HCT116 (cell line): ENCODE results near the gene DPP10.

ENCODE experiments used
- CEBPB ChIP-seq: IDR thresholded peaks from 2 replicates; pipeline ENCODE4 v1.6.1; 2012; ENCODE audit warnings: low read depth
- CTCF ChIP-seq, 3 experiments: fragments of 200-600 bp in 1 of 3; sonication (generic) in 1 of 3; IDR thresholded peaks in 2 of 3; conservative IDR thresholded peaks in 1 of 3; 2 replicates each; pipeline ENCODE4 v1.5.1; 2012 to 2017; ENCODE audit warnings: low read depth in 2 of 3, low read length in 2 of 3, antibody characterized with exemption in 1 of 3, borderline replicate concordance in 1 of 3, control low read depth in 1 of 3, mild to moderate bottlenecking in 1 of 3, mixed read lengths in 1 of 3, mixed run types in 1 of 3, moderate library complexity in 1 of 3; ENCODE audit not compliant: insufficient read depth in 1 of 3
- ELF1 ChIP-seq: IDR thresholded peaks from 2 replicates; pipeline ENCODE4 v1.6.1; 2012; ENCODE audit warnings: low read depth, borderline replicate concordance
- EZH2 ChIP-seq: fragments of 200-600 bp; sonication (generic); IDR thresholded peaks from 2 replicates; pipeline ENCODE4 v1.6.1; 2017; ENCODE audit warnings: antibody characterized with exemption, mixed run types
- EZH2phosphoT487 ChIP-seq: fragments of 200-600 bp; IDR thresholded peaks from 2 replicates; pipeline ENCODE4 v1.6.1; 2018; ENCODE audit warnings: antibody characterized with exemption, borderline replicate concordance
- MAX ChIP-seq: IDR thresholded peaks from 2 replicates; pipeline ENCODE4 v1.6.1; 2012
- POLR2A ChIP-seq: IDR thresholded peaks from 2 replicates; pipeline ENCODE4 v1.7.0; 2011; ENCODE audit warnings: borderline replicate concordance; ENCODE audit not compliant: insufficient read depth, insufficient read length; ENCODE audit errors: extremely low read depth
- POLR2AphosphoS5 ChIP-seq: IDR thresholded peaks from 2 replicates; pipeline ENCODE4 v1.6.1; 2011; ENCODE audit warnings: mild to moderate bottlenecking, low read depth, low read length, moderate library complexity
- RAD21 ChIP-seq: IDR thresholded peaks from 2 replicates; pipeline ENCODE4 v1.6.1; 2012; ENCODE audit warnings: low read depth, mild to moderate bottlenecking
- REST ChIP-seq: IDR thresholded peaks from 2 replicates; pipeline ENCODE4 v1.6.1; 2012; ENCODE audit warnings: low read depth
- SIN3A ChIP-seq: IDR thresholded peaks from 2 replicates; pipeline ENCODE4 v1.6.1; 2012; ENCODE audit warnings: low read depth
- YY1 ChIP-seq: IDR thresholded peaks from 2 replicates; pipeline ENCODE4 v1.6.1; 2011; ENCODE audit warnings: low read length, low read depth, moderate library complexity, mild to moderate bottlenecking; ENCODE audit not compliant: insufficient replicate concordance; ENCODE audit errors: extremely low read depth
- ZBTB33 ChIP-seq: IDR thresholded peaks from 2 replicates; pipeline ENCODE4 v1.6.1; 2011; ENCODE audit warnings: mild to moderate bottlenecking, low read length, moderate library complexity; ENCODE audit not compliant: insufficient replicate concordance; ENCODE audit errors: extremely low read depth
- ZNF274 ChIP-seq: fragments of 200-500 bp; sonication (Bioruptor generic); IDR thresholded peaks from 2 replicates; pipeline ENCODE4 v1.6.1; 2014; ENCODE audit warnings: mild to moderate bottlenecking, low read depth, low read length, inconsistent platforms

GRCh38 chr2:115481842-115482241 is 1039.4 kb downstream of the DPP10 start:
- TF ChIP-seq CTCF (IDR thresholded peaks at IDR 0.05 in 2 of 3, conservative IDR thresholded peaks at IDR 0.05 in 1 of 3; ENCODE audit: borderline replicate concordance in 1 of 3, insufficient read depth in 1 of 3, low read depth in 2 of 3, low read length in 2 of 3) (no peak), ZBTB33 (no peak), POLR2A (no peak), RAD21 (no peak), POLR2AphosphoS5 (no peak), SIN3A (no peak), CEBPB (no peak), ZNF274 (no peak), EZH2 (no peak), MAX (no peak), YY1 (no peak), ELF1 (no peak), REST (no peak), EZH2phosphoT487 (no peak)
